NCI-H774 (cell line): ENCODE data around the gene VAV2.
A peak's percentile ranks its signal among the peaks of the same experiment; 100 is the strongest.

Experiments
- DNase-seq: peaks from one replicate; lab custom pipeline; 2025; lab: John Stamatoyannopoulos, UW

VAV2 gene

DNA sequence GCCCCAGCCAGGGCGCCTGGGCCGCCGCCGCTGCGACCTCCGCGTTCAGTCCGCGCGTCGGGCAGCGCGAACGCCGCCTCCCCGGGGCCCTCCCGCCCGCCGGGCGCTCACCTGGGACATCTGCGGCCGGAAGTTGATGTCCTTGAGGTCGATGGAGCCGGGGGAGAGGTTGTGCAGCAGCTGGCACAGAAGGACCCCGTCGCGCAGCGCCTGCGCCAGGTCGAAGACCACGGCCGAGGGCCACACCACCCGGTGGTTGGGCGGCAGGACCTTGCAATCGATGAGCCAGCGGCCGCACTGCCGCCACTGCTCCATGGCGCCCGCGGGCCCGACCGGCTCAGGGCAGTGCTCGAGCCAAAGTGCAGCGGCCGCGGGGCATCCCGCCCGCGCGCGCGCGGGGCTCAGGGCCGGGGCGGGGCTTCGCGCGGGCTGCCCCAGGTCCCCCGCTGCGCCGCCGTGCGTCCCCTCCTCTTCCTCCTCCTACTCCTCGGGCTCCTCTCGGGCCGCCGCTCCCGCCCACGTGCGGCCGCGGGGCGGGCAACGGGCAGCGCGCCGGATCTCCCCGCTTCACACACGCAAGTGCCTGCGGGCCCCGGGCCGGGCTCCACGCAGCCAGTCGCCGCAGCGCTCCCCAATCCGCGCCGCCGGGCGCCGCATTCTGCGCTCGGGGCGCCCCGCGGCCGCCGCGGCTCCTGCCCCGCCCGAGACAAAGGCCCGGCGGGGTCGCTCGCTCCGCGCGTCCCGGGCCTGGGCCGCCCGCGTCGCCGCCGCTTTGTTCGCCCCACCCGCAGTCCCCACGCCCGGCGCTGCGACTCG is at the start of gene VAV2:
TSS of gene VAV2 (minus strand) at position 361 of the 816 bp plus-strand sequence. CDS start at position 315, 46 bp downstream.
- peak; percentile 68 for DNase-seq

DNA sequence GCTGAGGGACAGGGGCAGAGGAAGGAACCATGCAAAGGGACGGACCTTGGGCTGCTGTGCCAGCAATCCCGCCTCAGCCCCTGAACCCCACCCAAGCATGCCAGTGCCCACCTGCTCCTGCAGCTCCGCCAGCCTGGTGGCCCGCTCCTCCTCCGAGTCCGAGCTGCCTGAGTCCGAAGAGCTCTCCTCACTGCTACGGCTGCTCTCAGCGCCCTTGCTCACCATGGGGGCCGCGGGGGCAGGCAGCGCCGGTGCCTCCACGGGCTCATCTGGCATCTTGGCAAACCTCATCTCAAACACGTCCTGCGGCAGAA is 49.5 kb upstream of the VAV2 start:
- DNase-seq = no peak

DNA sequence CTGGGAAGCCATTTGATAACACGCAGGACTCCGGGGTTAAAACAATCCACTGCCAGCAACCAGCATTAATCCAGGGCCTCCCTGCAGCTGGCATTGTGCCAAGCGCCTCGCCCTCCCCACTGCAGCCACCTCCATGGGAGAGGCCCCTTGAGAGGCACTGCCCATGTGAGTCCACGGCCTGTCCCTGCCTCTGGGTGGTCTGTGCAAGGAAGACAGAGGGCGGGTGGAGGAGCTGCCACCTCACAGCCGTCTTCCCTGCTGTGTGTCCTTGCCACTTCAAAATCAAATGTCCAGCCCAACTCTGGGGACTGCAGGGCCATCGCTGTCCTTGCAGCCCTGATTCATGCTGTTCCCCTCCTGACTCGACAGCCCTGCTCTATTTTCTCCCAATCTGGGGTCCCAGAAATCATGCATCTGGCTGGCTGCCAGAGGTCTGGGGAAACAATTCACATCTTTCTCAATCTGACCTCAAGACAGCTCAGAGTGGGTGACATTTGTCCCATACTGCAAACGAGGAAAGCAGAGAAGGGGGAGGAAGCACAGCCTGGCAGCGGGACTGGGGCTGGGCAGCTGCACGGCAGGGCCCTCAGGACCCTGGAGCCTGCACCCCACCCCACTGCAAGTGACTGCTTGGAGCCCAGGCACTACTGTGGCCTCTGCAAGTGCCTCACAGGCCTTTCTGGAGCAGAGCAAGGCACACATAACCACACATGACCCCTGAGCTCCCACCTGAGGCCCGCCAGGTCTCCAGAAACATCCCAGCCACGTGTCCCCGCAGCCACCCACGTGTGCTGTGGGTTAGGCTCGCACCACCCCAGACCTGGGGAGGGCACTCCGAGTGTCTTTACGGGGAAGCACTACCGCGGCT is 48.9 kb upstream of the VAV2 start:
- no peak for DNase-seq

- DNase-seq = no peak
Measured at GRCh38 chr9:134040176-134040565, 48.0 kb upstream of the VAV2 start.

DNA sequence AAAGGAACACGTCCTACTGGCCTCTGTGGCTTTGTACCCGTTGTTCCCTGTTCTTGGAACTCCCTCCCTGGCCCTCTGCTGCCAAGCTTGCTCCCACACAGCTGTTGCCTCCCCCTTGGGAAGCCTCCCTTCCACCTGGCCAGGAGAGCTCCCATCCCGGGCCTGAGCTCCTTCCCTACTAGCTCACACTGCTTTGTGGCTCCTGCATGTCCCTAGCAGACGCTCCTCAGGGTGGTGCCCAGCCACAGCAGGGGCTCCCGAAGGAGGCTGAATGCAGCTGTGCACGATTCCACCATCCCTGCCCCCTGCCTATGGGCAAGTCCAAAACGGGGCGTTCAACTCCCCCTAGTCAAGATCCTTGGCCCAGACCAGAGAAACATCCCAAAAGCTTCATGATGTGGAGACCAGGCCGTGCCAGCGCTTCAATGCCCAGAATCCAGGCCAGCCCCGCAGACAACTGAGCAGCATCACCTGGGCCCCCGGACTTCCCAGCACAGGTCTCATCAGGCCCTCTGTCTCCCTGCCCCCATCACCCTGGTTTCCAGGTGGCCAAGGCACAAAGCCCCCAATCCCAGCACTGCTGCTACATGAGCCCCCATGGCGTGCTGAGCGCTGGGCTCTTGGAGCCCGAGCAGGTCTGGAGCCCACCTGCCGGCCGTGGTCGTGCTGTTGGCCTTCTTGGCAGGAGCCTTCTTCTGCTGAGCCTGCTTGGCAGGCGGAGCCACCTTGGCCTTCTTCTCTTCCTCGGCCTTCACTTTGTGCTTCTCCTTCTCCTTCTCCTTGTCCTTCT is 47.5 kb upstream of the VAV2 start:
- DNase-seq = no peak

DNA sequence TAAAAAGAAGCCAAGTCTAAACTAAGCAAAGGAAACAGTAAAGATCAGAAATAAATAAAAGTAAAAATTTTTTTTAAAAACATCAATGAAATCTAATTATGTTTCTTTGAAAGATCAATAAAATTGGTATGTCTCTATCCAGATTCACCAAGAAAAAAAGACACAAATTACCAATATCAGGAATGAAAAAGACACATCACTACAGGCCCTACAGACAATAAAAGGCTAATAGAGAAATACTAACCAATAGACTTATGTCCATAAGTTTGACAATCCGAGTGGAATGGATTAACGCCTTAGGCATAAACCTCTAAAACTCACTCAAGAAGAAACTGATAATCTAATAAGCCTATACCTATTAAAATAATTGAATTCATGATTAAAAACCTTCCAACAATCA is 45.5 kb upstream of the VAV2 start:
- DNase-seq = no peak

- no peak for DNase-seq
Measured at GRCh38 chr9:134036130-134036529, 44.0 kb upstream of the VAV2 start.

DNA sequence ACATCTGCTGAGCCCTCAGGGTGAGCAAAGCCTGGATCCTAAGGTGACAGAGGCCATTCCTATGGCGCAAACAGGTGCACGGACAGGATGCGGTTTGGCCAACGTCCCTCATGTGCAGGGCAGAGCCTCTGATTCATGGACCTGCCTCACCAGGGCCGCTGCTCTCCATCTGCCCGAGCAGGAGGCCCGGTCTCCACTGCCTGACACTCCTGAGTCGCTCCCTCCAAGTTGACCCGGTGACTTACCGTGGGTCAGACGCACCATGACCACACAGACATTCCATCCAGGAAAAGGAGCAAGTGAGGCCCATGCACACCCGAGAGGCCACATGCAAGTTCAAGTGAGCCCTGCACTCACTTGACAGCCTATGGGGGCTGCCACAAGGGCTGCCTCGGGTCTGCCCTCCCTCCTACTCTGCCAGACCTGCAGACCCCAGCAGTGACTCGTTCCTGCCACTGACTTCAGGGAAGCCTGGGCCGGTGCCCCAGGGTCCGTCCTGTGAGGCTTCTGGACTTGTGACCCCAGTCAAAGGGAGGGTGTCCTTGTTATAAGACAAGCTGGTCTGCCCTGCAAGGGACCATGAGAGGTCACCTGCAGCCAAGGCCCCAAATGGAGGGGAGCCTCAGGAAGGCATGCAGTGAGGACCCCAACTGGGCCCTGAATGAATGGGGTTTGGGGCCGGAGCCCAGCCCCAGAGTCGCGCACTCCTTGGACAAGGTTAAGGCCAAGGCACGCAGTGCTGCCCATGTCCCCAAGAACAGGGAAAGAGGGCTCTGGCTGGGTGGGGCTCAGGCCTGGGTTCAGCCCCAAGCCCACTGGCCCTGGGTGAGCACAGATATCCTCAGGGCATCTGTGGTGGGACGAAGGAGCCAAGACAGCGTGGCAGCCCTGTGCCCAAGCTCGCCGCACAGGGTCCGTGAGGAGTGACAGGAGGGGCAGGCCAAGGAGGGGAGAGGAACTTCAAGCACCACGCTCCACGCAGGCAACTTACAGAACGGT is 43.2 kb upstream of the VAV2 start:
- DNase-seq = no peak

DNA sequence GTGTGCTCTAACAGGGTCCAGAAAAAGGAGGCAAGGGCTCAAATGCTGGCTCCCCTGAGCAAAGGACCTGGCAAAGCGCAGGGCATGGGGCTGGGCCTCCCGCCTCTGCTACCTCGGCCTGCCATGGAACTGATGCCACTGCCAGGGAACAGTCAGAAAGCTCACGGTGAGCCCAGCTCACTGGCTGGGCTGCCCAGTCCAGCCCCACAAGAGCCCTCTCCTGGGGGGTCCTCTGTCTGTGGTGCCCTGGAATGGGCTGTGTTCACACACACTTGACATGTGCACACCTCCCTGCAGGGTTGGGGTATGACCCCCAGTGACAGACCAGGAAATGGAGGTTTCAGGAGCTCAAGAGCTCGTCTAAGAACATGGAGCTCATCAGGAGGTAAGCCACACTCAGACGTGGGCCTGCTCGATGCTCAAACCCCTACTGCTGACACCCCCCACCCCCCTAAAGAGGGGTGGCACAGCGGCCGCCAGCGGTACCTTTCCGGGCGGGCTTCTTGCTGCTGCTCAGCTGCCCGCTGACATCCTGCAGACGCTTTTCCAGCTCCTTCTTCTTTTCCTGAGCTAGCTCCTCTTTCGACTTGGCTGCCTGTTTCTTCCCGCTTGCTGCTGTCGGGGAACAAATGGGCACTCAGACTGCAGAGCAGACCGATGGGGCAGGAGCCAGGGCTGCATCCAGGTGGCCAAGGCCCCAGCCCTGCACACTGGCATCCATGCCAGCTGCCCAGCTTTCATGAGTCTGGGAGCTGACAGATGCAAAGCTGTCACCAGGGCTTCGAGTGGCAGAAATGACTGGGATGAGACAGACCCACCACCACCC is 42.3 kb upstream of the VAV2 start:
- no peak for DNase-seq

DNA sequence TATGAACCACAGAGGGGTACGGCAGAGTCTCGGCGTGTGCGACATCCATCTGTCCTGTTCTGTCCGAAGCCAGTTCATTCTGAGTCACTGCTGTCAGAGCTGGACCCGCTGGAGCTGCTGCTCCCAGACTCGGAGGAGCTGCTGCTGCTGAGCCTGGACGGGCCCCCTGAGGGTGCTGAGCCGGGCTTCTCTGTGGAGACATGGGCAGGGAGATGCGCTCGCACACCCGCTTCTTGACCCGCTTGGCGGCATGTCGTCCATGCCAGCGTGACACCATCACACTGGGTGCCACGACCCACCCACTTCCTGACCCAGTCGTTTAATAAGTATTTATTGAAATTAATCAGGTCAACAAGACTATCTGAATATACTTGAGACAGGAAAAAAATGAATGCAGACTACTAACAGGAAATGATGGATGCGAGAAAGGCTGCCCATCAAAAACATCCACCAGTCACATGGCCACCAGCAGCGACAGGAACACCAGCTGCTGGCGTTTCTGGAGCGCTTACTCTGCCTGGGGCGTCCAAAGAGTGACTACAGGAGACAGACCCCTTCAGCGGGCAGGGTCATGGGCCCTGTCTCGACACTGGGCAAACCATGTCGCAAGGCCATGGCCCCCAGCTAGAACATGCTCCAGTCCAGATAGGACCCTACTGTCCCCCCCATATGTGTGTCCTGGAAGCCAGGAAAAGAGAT is 41.5 kb upstream of the VAV2 start:
- no peak for DNase-seq

DNA sequence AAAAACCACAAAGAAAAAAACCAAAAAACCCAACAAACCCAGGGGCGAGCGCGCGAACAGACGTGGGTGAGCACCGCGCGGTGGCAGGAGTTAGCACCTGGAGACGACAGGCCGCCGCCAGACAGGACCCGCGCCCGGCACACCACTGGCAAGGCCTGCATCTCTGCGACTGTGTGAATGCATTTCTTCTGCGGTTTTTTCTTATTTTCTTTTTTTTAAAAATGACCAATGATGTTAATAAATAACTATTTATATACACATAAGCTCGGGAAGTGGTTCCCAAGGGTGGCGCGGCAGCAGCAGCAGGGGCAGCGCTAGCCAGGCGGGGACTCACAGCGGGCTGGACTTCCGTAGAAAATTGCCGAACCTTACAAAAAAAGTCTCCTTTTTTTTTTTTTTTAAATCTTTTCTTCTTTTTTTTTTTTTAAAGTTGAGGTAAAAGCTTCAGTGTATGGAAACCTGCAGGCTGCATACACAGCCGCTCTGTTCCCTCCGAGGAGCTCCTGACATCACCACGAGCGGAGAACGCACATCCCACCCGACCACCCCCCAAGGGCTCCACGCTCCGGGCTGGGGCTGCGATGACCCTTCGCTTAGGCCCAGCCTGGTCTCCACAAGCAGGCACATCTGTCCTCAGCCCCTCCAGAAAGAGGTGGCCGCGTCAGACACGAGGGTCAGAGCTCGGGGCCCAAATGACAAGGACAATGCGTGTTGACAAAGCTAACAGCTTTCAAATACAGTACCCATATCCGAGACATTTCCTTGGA is 40.5 kb upstream of the VAV2 start:
- no peak for DNase-seq

DNA sequence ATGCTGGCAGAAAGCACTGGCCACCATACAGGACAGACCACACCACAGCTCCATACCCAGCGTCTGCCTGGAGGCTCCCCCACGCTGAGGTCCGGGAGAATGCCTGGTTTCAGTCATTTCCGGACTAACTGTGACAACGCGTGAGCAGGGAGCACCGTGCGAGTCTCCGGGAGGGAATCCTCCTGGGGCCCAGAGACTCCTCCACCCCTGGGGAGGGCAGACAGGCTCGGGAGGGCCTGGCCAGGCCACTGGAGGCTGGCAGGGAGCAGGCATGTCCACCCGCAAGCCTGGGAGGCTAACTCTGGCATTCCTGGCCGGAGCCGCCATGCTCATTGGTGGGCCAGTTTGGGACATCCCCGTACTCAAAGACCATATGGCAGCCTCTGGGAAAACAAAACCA is 39.7 kb upstream of the VAV2 start:
- no peak for DNase-seq

- no peak for DNase-seq
Measured at GRCh38 chr9:134030821-134031470, 38.8 kb upstream of the VAV2 start.

- DNase-seq = no peak
Measured at GRCh38 chr9:134029248-134030226, 37.4 kb upstream of the VAV2 start.

- no peak for DNase-seq
Measured at GRCh38 chr9:134028575-134029247, 36.6 kb upstream of the VAV2 start.

GRCh38 chr9:134028076-134028475 is 36.0 kb upstream of the VAV2 start:
- DNase-seq = no peak

DNA sequence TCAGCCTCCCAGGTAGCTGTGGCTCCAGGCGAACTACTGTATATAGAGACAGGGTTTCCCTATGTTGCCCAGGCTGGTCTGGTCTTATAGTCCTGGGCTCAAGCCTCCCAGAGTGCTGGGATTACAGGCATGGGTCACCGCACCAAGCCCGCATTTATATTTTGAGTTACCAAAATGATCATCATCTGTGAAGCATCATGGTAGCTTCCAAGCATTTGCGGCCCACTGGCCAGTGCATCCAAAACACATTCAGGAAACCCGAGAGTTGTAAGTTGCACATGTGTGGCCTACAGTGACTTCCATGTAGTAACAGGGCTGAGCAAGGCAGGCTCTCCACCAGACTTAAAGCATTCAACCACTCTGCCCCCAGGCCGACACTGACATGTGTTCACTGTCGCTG is 35.4 kb upstream of the VAV2 start:
- no peak for DNase-seq
